ENCODE results near the gene MYL11. TPM values are rescaled to one million over a fixed set of nuclear protein-coding genes. Genes with fewer than 3 reads are reported as not detected.
"Not testable (repeated sequence)": the region's sequence is repeated elsewhere in the genome, so short reads cannot be mapped to it uniquely, and the experiment has no call there.

MYL11 gene
- total RNA-seq, 1 experiment from 2014 or later = 1.4 TPM

DNA sequence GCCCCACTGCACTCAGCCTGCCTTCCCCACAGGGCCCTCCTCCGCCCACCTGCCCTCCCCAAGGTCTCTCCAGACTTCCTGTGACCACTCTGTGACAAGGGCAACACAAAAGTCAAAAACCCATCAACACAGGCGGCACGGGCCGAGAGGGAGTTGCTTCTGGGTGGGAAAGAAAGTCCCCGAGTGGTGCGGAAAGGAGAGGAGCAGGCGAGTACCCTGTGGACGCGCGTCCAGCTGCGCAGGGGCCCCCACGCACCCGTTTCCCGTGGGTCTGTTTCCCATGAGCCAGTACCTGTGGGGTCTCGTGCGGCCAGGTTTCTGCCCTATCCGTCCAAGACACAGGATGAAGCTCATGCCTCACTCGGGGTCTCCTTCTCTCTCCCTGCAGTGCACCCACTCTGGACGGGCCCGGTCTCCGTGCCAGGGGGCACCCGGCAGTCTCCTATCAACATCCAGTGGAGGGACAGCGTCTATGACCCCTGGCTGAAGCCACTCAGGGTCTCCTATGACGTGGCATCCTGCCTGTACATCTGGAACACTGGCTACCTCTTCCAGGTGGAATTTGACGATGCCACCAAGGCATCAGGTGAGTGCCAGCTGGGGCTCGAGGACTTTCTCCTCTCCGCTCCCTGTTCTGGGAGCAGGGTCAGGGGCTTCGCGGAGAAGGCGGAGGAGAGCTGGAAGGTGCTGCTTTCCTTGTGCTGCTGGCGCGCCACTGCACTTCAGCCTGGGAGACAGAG lies 31.7 kb upstream of the MYL11 start:
- CTCF ChIA-PET = no interaction called here
- no peaks in the 10 kb centered on the region for H3K9me3 ChIP-seq (ENCODE audit: insufficient read depth, low read depth)
- no peak overlapping the region for H2AFZ ChIP-seq
- H3K27me3 ChIP-seq (ENCODE audit: insufficient read depth, low read depth) = no peaks in the 10 kb centered on the region
- no peaks in the 10 kb centered on the region for H4K20me1 ChIP-seq (ENCODE audit: insufficient read depth)
- DNase-seq = no peak
- BruUV-seq (replicated peaks) = no TSS peak
- no peak for TF ChIP-seq EZH2 (IDR thresholded peaks at IDR 0.05; ENCODE audit: low read depth)
- TF ChIP-seq, protein P1, sequence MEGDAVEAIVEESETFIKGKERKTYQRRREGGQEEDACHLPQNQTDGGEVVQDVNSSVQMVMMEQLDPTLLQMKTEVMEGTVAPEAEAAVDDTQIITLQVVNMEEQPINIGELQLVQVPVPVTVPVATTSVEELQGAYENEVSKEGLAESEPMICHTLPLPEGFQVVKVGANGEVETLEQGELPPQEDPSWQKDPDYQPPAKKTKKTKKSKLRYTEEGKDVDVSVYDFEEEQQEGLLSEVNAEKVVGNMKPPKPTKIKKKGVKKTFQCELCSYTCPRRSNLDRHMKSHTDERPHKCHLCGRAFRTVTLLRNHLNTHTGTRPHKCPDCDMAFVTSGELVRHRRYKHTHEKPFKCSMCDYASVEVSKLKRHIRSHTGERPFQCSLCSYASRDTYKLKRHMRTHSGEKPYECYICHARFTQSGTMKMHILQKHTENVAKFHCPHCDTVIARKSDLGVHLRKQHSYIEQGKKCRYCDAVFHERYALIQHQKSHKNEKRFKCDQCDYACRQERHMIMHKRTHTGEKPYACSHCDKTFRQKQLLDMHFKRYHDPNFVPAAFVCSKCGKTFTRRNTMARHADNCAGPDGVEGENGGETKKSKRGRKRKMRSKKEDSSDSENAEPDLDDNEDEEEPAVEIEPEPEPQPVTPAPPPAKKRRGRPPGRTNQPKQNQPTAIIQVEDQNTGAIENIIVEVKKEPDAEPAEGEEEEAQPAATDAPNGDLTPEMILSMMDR (conservative IDR thresholded peaks at IDR 0.05) = no peak
- POLR2A ChIA-PET (ENCODE audit: unreplicated experiment) = no interaction called here
- H3K4me2 ChIP-seq = no peak overlapping the region
- H3K4me1 ChIP-seq (replicated peaks; ENCODE audit: insufficient read depth) = no peaks in the 10 kb centered on the region
- H3K27ac ChIP-seq = no peak overlapping the region
- H3F3A ChIP-seq (ENCODE audit: insufficient read depth, low read depth) = no peaks in the 10 kb centered on the region; the same call in 1 of the 2 replicates
- no peaks in the 10 kb centered on the region for H3K9me2 ChIP-seq (ENCODE audit: insufficient read depth)
- no peak overlapping the region for H3K4me3 ChIP-seq
- H3K79me2 ChIP-seq (ENCODE audit: low read depth) = no peaks in the 10 kb centered on the region
- intact Hi-C loops (cut with micrococcal nuclease; ENCODE audit: unreplicated experiment) = no loop called here
- no peaks in the 10 kb centered on the region for H3K36me3 ChIP-seq (ENCODE audit: low read depth)

DNA sequence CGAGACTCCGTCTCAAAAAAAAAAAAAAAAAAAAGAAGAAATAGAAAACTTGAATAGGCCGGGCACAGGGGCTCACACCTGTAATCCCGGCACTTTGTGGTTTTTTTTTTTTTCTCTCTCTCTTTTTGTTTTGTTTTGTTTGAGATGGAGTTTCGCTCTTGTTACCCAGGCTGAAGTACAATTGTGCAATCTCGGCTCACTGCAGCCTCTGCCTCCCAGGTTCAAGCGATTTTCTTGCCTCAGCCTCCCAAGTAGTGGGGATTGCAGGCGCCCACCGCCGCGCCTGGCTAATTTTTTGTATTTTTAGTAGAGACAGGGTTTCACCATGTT lies 31.1 kb upstream of the MYL11 start:
- H3K9me3 ChIP-seq (ENCODE audit: insufficient read depth, low read depth); H3K4me3 ChIP-seq; H3K79me2 ChIP-seq (ENCODE audit: low read depth); POLR2A ChIA-PET (ENCODE audit: unreplicated experiment); H3K4me1 ChIP-seq (replicated peaks; ENCODE audit: insufficient read depth); H4K20me1 ChIP-seq (ENCODE audit: insufficient read depth); DNase-seq; intact Hi-C loops (cut with micrococcal nuclease; ENCODE audit: unreplicated experiment); H3K4me2 ChIP-seq; BruUV-seq (replicated peaks); H3F3A ChIP-seq (ENCODE audit: insufficient read depth, low read depth); H3K27ac ChIP-seq; H3K9me2 ChIP-seq (ENCODE audit: insufficient read depth); H3K36me3 ChIP-seq (ENCODE audit: low read depth); H3K27me3 ChIP-seq (ENCODE audit: insufficient read depth, low read depth); H2AFZ ChIP-seq; CTCF ChIA-PET: not testable (repeated sequence)

- Histone ChIP-seq H3K9me3 (ENCODE audit: insufficient read depth, low read depth) (no peaks in the 10 kb centered on the region), H3K36me3 (ENCODE audit: low read depth) (peaks cover 8% of the 10 kb centered on the region; the same call in 1 of the 2 replicates), H3K79me2 (ENCODE audit: low read depth) (no peaks in the 10 kb centered on the region), H4K20me1 (ENCODE audit: insufficient read depth) (no peaks in the 10 kb centered on the region), H3K27ac (no peak overlapping the region), H3K9me2 (ENCODE audit: insufficient read depth) (no peaks in the 10 kb centered on the region), H3K27me3 (ENCODE audit: insufficient read depth, low read depth) (no peaks in the 10 kb centered on the region), H3K4me3 (no peak overlapping the region), H3F3A (ENCODE audit: insufficient read depth, low read depth) (peaks cover 24% of the 10 kb centered on the region; the same call in 1 of the 2 replicates), H2AFZ (no peak overlapping the region), H3K4me2 (no peak overlapping the region), H3K4me1 (replicated peaks; ENCODE audit: insufficient read depth) (no peaks in the 10 kb centered on the region)
- BruUV-seq (replicated peaks) = no TSS peak
- ChIA-PET POLR2A (ENCODE audit: unreplicated experiment) (no interaction called here), CTCF (no interaction called here)
- TF ChIP-seq EZH2 (IDR thresholded peaks at IDR 0.05; ENCODE audit: low read depth) = no peak
- TF ChIP-seq, protein P1 (conservative IDR thresholded peaks at IDR 0.05) = no peak
- intact Hi-C loops (cut with micrococcal nuclease; ENCODE audit: unreplicated experiment) = no loop called here
- DNase-seq = no peak
Observed at GRCh38 chr16:30346286-30346685, 28.3 kb upstream of the MYL11 start.

DNA sequence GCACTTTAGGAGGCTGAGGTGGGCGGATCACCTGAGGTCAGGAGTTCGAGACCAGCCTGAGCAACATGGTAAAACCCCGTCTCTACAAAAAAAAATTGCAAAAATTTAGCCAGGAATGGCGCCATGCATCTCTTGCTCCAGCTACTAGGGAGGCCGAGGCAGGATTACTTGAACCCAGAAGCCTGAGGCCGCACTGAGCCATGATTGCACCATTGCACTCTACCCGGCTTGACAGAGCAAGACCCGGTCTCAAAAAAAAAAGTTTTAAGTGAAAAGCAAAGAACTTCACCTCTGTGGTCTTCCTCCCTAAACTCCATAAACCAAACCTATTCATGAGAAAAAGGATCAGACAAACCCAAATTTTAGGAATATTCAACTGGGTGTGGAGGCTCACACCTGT lies 26.5 kb upstream of the MYL11 start:
- H3K4me1 ChIP-seq (replicated peaks; ENCODE audit: insufficient read depth) = no peaks in the 10 kb centered on the region
- H3F3A ChIP-seq (ENCODE audit: insufficient read depth, low read depth) = peaks cover 24% of the 10 kb centered on the region; the same call in 1 of the 2 replicates
- POLR2A ChIA-PET (ENCODE audit: unreplicated experiment) = no interaction called here
- no TSS peak for BruUV-seq (replicated peaks)
- no peaks in the 10 kb centered on the region for H3K27me3 ChIP-seq (ENCODE audit: insufficient read depth, low read depth)
- intact Hi-C loops (cut with micrococcal nuclease; ENCODE audit: unreplicated experiment) = no loop called here
- no peaks in the 10 kb centered on the region; the same call in 1 of the 2 replicates for H4K20me1 ChIP-seq (ENCODE audit: insufficient read depth)
- H3K79me2 ChIP-seq (ENCODE audit: low read depth) = peaks cover 2% of the 10 kb centered on the region
- H3K9me3 ChIP-seq (ENCODE audit: insufficient read depth, low read depth) = no peaks in the 10 kb centered on the region
- H3K36me3 ChIP-seq (ENCODE audit: low read depth) = peaks cover 13% of the 10 kb centered on the region; the same call in 1 of the 2 replicates
- no peak overlapping the region for H3K27ac ChIP-seq
- no peak overlapping the region for H3K4me2 ChIP-seq
- no peak overlapping the region for H3K4me3 ChIP-seq
- CTCF ChIA-PET = no interaction called here
- no peak overlapping the region for H2AFZ ChIP-seq
- DNase-seq = no peak
- TF ChIP-seq, protein P1 (conservative IDR thresholded peaks at IDR 0.05) = no peak
- no peak for TF ChIP-seq EZH2 (IDR thresholded peaks at IDR 0.05; ENCODE audit: low read depth)
- no peaks in the 10 kb centered on the region for H3K9me2 ChIP-seq (ENCODE audit: insufficient read depth)
